Lower lobe of right lung (tissue), 2 donors: ENCODE measurements around the gene ANXA3. TPM values are rescaled to one million over a fixed set of nuclear protein-coding genes. Genes with fewer than 3 reads are reported as not detected.

Experiments used
- ATAC-seq, 2 donors: fragments of 200-7000 bp; cut with Tn5 transposase; one replicate each; pipeline ENCODE4 v1.9.1; 2020 to 2022; ENCODE audit warnings: mild to moderate bottlenecking in 2 of 2, moderate library complexity in 2 of 2
- DNase-seq: peaks from one replicate; pipeline ENCODE4 v3.0.0-alpha.2; 2020
- H3K27ac ChIP-seq: fragments of 200-600 bp; one replicate; pipeline ENCODE4 v1.8.0; 2022
- H3K27me3 ChIP-seq: fragments of 200-600 bp; one replicate; pipeline ENCODE4 v1.8.0; 2022; ENCODE audit warnings: low read depth
- H3K36me3 ChIP-seq: fragments of 200-600 bp; one replicate; pipeline ENCODE4 v1.8.0; 2022; ENCODE audit warnings: mild to moderate bottlenecking
- H3K4me1 ChIP-seq: fragments of 200-600 bp; one replicate; pipeline ENCODE4 v1.8.0; 2022
- H3K4me3 ChIP-seq: fragments of 200-600 bp; one replicate; pipeline ENCODE4 v1.8.0; 2022; ENCODE audit warnings: mild to moderate bottlenecking
- H3K9me3 ChIP-seq: fragments of 200-600 bp; one replicate; pipeline ENCODE4 v1.8.0; 2022
- intact Hi-C: fragments of 100-400 bp; cut with DNase I; formaldehyde crosslinking; loops from one replicate; pipeline ENCODE4 v1.11.0; 2022
- total RNA-seq: library from RNA; stranded (reverse); fragmentation: NEBNext Ultra II Directional; extraction: Animal tissue kit (Norgen Biotek cat#: 25700); gene quantifications from one replicate; pipeline ENCODE4 v1.2.1, GENCODE V29; 2021
- TF ChIP-seq, protein P1 (sequence below): fragments of 200-600 bp; IDR thresholded peaks from one replicate; pipeline ENCODE4 v1.8.0; 2022; ENCODE audit warnings: antibody characterized with exemption, mild to moderate bottlenecking
- donor health status: DM: no; HTN: yes; CAD: no; lungs with severe emphysema.

Gene ANXA3
- total RNA-seq, 1 donor from 2014 or later, result 148 TPM

- TF ChIP-seq, protein P1, sequence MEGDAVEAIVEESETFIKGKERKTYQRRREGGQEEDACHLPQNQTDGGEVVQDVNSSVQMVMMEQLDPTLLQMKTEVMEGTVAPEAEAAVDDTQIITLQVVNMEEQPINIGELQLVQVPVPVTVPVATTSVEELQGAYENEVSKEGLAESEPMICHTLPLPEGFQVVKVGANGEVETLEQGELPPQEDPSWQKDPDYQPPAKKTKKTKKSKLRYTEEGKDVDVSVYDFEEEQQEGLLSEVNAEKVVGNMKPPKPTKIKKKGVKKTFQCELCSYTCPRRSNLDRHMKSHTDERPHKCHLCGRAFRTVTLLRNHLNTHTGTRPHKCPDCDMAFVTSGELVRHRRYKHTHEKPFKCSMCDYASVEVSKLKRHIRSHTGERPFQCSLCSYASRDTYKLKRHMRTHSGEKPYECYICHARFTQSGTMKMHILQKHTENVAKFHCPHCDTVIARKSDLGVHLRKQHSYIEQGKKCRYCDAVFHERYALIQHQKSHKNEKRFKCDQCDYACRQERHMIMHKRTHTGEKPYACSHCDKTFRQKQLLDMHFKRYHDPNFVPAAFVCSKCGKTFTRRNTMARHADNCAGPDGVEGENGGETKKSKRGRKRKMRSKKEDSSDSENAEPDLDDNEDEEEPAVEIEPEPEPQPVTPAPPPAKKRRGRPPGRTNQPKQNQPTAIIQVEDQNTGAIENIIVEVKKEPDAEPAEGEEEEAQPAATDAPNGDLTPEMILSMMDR, result no peak
- Histone ChIP-seq H3K4me3 (no peak overlapping the region), H3K4me1 (peaks cover 68% of the 10 kb centered on the region), H3K9me3 (no peaks in the 10 kb centered on the region), H3K27ac (peak overlapping the region; percentile 10), H3K36me3 (no peaks in the 10 kb centered on the region), H3K27me3 (no peaks in the 10 kb centered on the region)
- intact Hi-C loops, result no loop called here
- ATAC-seq, result peak in 1 of 2 donors; percentile 18
- no peak for DNase-seq
These were observed 100.8 kb downstream of the ANXA3 start for GRCh38 chr4:78652282-78652876.

DNA sequence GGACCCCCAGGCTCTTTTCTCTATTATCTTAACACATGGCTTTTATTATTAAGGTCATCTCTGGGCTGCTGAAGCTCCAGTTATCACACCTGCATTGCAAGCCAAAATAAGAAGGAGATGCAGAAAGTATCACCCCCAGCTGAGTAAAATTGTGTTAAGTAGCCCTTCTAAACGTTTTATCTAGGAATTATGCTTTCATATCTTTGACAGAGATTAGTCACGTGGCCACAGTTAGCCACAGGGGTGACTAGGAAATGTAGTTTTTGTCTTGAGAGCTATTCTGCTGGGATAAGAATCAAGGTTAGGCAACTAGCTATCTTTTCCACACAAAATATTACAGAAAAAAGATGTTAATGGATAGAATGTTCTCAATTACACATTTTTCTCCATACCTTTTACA is 102.1 kb downstream of the ANXA3 start:
- DNase-seq, result no peak
- TF ChIP-seq, protein P1, result no peak
- no peak for ATAC-seq

GRCh38 chr4:78654807-78655206 is 103.2 kb downstream of the ANXA3 start:
- DNase-seq, result no peak
- no peaks in the 10 kb centered on the region for H3K9me3 ChIP-seq
- ATAC-seq, result no peak
- no peak overlapping the region for H3K27ac ChIP-seq
- H3K4me3 ChIP-seq, result no peak overlapping the region
- TF ChIP-seq, protein P1, result no peak
- H3K36me3 ChIP-seq, result no peaks in the 10 kb centered on the region
- H3K27me3 ChIP-seq, result no peaks in the 10 kb centered on the region
- intact Hi-C loops, result no loop called here
- H3K4me1 ChIP-seq, result peaks cover 64% of the 10 kb centered on the region

More for the DNA sequence above, 102.1 kb downstream of the ANXA3 start:
- Histone ChIP-seq H3K27ac (no peak overlapping the region), H3K9me3 (no peaks in the 10 kb centered on the region), H3K27me3 (no peaks in the 10 kb centered on the region), H3K36me3 (no peaks in the 10 kb centered on the region), H3K4me3 (no peak overlapping the region), H3K4me1 (peaks cover 68% of the 10 kb centered on the region)
- intact Hi-C loops, result no loop called here

- Histone ChIP-seq H3K27ac (peak overlapping the region; percentile 37), H3K27me3 (no peaks in the 10 kb centered on the region), H3K9me3 (no peaks in the 10 kb centered on the region), H3K4me1 (peaks cover 69% of the 10 kb centered on the region), H3K36me3 (no peaks in the 10 kb centered on the region), H3K4me3 (no peak overlapping the region)
- intact Hi-C loops, result no loop called here
- DNase-seq (no peak), ATAC-seq (peak; percentile 65 to 74)
- TF ChIP-seq, protein P1, result no peak
These were observed 105.4 kb downstream of the ANXA3 start for GRCh38 chr4:78656968-78657445.

DNA sequence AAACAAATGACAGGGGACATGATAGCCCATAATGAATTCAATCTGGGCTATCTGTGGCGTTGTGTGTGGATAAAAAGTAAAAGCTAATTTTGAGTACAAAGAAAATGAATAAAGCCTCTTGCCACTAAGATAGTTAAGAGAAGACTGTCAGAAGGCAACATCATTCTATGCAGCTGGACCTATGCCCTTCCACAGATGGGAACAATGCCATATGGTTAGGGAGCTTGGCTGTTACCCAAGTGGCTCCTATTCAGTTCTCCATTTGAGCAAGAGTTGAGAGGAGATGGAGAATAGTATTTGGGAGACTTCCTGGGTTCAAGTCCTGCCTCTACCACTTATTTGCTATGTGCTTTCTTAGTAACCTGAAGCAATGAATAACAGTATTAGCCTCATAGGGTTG is 107.7 kb downstream of the ANXA3 start:
- DNase-seq (no peak), ATAC-seq (no peak)
- TF ChIP-seq, protein P1, result no peak
- H3K4me3 ChIP-seq, result no peak overlapping the region
- intact Hi-C loops, result no loop called here
- peaks cover 59% of the 10 kb centered on the region for H3K4me1 ChIP-seq
- H3K27ac ChIP-seq, result no peak overlapping the region
- H3K36me3 ChIP-seq, result no peaks in the 10 kb centered on the region
- H3K9me3 ChIP-seq, result no peaks in the 10 kb centered on the region
- no peaks in the 10 kb centered on the region for H3K27me3 ChIP-seq
